ENCODE data around the gene SEBOX. TPM values are rescaled to one million over a fixed set of nuclear protein-coding genes. Genes with fewer than 3 reads are reported as not detected.

Gene SEBOX, protein sequence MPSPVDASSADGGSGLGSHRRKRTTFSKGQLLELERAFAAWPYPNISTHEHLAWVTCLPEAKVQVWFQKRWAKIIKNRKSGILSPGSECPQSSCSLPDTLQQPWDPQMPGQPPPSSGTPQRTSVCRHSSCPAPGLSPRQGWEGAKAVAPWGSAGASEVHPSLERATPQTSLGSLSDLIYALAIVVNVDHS
- not detected for total RNA-seq
- long read RNA-seq, donor 1, result 0 reads
- long read RNA-seq, donor 2, result 0 reads

DNA sequence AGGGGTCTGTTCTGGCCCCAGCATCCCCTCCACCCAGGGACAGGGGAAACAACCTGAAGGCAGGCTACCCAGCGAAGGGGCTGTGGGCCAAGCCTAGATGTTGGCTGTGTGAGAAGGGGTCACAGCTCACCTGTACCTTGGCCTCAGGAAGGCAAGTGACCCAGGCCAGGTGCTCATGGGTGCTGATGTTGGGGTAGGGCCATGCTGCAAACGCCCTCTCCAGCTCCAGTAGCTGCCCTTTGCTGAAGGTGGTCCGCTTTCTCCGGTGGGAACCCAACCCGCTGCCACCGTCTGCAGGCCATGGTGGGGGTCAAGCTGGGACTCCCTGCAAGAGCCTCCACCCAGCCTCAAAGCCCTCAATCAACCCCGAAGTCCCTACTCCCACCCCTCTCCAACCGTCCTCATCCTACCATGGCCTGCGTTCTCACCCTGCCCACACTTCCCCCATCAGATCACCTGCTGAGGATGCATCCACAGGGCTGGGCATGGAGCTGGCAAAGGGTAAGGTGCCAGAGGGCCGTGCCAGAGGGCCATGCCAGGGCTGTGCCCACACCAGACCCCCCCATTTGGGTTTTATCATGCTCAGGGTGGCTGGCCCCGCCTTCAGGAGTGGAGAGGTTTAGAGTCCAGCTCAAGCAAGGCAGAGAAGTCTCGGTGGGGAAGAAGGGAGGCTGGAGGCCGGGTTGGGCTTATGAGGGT, at the start of gene SEBOX:
Gene SEBOX, minus strand, starts transcription at position 535 of the 699 bp plus-strand sequence. Its CDS starts 48 bp downstream, at position 487.
- no peak for DNase-seq

DNA sequence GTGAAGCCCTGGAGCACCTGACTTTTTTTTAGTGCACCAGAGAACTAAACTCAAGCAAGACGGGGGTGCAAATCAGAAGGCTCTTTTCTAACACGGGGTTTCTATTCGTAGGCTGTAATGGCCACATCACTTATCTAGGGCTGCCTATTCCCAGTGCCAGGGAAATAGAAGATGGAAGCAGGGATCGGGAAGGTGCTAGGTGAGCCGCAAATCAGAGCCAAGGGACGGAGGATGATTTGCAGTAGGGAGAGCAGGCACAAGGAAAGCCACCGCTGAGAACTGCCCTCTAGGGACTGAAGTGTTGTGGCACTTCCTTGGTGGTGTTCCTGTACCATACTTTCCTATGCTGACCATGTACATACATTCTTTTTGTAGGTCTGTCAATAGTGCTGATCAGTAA, 48.8 kb upstream of the SEBOX start:
- Histone ChIP-seq H3K4me3 (no peak overlapping the region), H3K36me3 (ENCODE audit: low read depth) (no peaks in the 10 kb centered on the region), H3K9me3 (no peaks in the 10 kb centered on the region), H3K4me1 (ENCODE audit: low read depth) (no peaks in the 10 kb centered on the region)
- DNase-seq, result no peak
- ATAC-seq, result no peak
- TF ChIP-seq, protein P1, sequence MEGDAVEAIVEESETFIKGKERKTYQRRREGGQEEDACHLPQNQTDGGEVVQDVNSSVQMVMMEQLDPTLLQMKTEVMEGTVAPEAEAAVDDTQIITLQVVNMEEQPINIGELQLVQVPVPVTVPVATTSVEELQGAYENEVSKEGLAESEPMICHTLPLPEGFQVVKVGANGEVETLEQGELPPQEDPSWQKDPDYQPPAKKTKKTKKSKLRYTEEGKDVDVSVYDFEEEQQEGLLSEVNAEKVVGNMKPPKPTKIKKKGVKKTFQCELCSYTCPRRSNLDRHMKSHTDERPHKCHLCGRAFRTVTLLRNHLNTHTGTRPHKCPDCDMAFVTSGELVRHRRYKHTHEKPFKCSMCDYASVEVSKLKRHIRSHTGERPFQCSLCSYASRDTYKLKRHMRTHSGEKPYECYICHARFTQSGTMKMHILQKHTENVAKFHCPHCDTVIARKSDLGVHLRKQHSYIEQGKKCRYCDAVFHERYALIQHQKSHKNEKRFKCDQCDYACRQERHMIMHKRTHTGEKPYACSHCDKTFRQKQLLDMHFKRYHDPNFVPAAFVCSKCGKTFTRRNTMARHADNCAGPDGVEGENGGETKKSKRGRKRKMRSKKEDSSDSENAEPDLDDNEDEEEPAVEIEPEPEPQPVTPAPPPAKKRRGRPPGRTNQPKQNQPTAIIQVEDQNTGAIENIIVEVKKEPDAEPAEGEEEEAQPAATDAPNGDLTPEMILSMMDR (IDR thresholded peaks at IDR 0.05), result no peak
- intact Hi-C loops (cut with DNase I, micrococcal nuclease), result no loop called here

More for the DNA sequence above, at the start of gene SEBOX:
- TF ChIP-seq, protein P1 (IDR thresholded peaks at IDR 0.05), result no peak
- intact Hi-C loops (cut with DNase I, micrococcal nuclease), result no loop called here
- no peak for ATAC-seq
- Histone ChIP-seq H3K36me3 (ENCODE audit: low read depth) (peaks cover 11% of the 10 kb centered on the region), H3K4me3 (no peak within 1 kb of the TSS), H3K4me1 (ENCODE audit: low read depth) (no peaks in the 10 kb centered on the region), H3K9me3 (no peaks in the 10 kb centered on the region)

DNA sequence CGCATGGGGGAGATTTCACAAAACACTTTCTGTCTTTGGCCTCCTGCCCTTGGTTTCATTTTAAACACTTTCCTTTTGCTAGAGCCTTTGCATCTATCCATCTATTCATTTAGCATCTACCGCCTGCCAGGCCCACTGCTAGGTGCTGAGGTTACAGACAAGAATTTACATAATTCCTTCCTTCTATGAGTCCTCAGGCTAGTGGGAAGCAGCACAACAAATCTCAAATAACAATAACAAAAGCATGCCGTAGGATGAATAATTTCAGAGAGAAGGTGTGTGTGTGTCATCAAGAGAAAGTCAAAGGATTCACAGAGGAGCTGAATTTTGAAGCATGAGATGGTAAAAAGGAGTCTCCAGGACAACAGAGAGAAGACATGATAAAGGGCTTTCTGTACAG, 47.1 kb upstream of the SEBOX start:
- no peaks in the 10 kb centered on the region for H3K9me3 ChIP-seq
- H3K4me3 ChIP-seq, result no peak overlapping the region
- intact Hi-C loops (cut with DNase I, micrococcal nuclease), result no loop called here
- TF ChIP-seq, protein P1 (IDR thresholded peaks at IDR 0.05), result no peak
- no peak for DNase-seq
- ATAC-seq, result no peak
- H3K36me3 ChIP-seq (ENCODE audit: low read depth), result no peaks in the 10 kb centered on the region
- no peaks in the 10 kb centered on the region for H3K4me1 ChIP-seq (ENCODE audit: low read depth)

DNA sequence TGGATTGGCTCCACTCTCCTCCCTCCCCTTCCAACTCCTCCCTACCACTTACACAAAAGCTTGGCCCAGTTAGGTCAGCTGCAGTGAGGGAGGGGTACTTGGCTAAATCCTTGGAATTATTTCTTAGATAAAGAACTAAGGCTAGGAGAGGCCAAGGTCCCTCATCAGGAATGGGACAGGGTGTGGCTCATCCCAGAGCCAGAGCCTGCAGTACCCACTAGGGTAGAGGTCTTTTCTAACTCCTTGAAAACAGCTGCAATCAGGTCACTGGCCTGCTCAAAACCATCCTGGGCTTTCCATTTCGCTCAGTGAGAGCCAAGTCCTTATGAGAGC, 42.9 kb upstream of the SEBOX start:
- ATAC-seq (no peak), DNase-seq (no peak)
- TF ChIP-seq, protein P1 (IDR thresholded peaks at IDR 0.05), result no peak
- H3K4me3 ChIP-seq, result no peak overlapping the region
- H3K4me1 ChIP-seq (ENCODE audit: low read depth), result peaks cover 9% of the 10 kb centered on the region
- intact Hi-C loops (cut with DNase I, micrococcal nuclease), result no loop called here
- no peaks in the 10 kb centered on the region for H3K36me3 ChIP-seq (ENCODE audit: low read depth)
- H3K9me3 ChIP-seq, result no peaks in the 10 kb centered on the region

DNA sequence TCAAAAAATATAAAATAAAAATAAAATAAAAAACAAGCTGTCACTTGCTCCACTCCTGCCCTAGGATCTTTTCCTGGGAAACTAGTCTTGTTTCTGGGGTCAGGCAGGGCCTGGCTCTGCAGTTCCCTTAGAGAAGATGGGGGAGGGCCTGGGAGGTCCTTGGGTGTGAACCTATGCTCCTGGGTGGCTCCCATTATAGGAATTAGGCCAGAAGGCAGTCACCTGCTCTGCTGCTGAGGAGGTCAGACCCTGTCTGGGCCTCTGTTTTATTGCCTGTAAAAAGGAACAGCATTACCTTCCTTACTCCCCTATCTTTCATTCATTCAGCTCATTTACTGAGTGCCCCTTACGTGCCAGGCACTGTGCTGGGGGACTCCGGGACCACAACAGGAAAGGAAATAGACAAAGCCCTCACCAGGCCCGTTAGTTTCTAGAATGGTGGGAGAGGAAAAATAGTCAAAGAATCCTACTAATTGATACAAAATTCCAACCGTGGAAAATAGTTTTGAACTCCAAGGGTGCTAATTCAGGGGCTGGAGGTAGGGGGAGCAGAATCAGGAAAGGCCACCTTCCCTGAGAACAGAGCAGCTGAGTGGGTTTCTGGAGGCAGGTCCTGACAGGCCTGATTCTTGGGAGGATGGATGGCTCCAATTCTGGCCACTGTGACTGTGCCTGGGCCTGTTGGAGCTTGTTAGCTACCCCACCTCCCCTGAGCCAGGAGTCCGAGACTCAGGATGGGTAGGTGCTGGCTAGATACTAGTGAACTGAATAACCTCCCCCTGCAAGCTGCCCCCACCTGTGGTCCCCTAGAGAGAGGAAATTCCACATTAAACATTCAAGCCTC, 42.4 kb upstream of the SEBOX start:
- ATAC-seq, result no peak

More for the DNA sequence above, 42.4 kb upstream of the SEBOX start:
- Histone ChIP-seq H3K4me1 (ENCODE audit: low read depth) (peaks cover 9% of the 10 kb centered on the region), H3K4me3 (no peak overlapping the region), H3K36me3 (ENCODE audit: low read depth) (no peaks in the 10 kb centered on the region), H3K9me3 (no peaks in the 10 kb centered on the region)
- TF ChIP-seq, protein P1 (IDR thresholded peaks at IDR 0.05), result no peak
- DNase-seq, result no peak
- intact Hi-C loops (cut with DNase I, micrococcal nuclease), result no loop called here
